Mesendoderm (in vitro differentiated cells): ENCODE measurements around the gene NRIP2.

Source experiments
- DNase-seq: peaks from one replicate; pipeline ENCODE4 v3.0.0; 2013
- H2AK5ac ChIP-seq: 2 replicates; pipeline ENCODE4 v1.6.1; 2013; ENCODE audit warnings: low read length, inconsistent platforms
- H2BK120ac ChIP-seq: 2 replicates; pipeline ENCODE4 v1.6.1; 2013; ENCODE audit warnings: low read depth, mild to moderate bottlenecking, low read length, moderate library complexity, mixed read lengths
- H2BK15ac ChIP-seq: replicated peaks from 2 replicates; pipeline ENCODE4 v1.6.1; 2013; ENCODE audit warnings: low read depth, mild to moderate bottlenecking, moderate library complexity
- H2BK5ac ChIP-seq: 2 replicates; pipeline ENCODE4 v1.6.1; 2013; ENCODE audit warnings: low read length, inconsistent platforms
- H3K18ac ChIP-seq: 2 replicates; pipeline ENCODE4 v1.6.1; 2013; ENCODE audit warnings: mild to moderate bottlenecking, low read length, mixed read lengths
- H3K23ac ChIP-seq: one replicate; pipeline ENCODE4 v1.6.1; 2013; ENCODE audit warnings: low read length
- H3K27ac ChIP-seq: 2 replicates; pipeline ENCODE4 v1.5.1; 2013; ENCODE audit warnings: low read depth, mild to moderate bottlenecking, inconsistent platforms, low read length, moderate library complexity
- H3K27me3 ChIP-seq: 2 replicates; pipeline ENCODE4 v1.6.1; 2013; ENCODE audit warnings: low read length, control low read depth, mild to moderate bottlenecking, inconsistent platforms; ENCODE audit not compliant: insufficient read depth, poor library complexity
- H3K36me3 ChIP-seq: 2 replicates; pipeline ENCODE4 v1.6.1; 2013; ENCODE audit warnings: low read length, inconsistent platforms; ENCODE audit not compliant: control insufficient read depth, insufficient read depth
- H3K4ac ChIP-seq: one replicate; pipeline ENCODE4 v1.6.1; 2013; ENCODE audit warnings: low read depth, mild to moderate bottlenecking, low read length, moderate library complexity
- H3K4me1 ChIP-seq: 2 replicates; pipeline ENCODE4 v1.6.1; 2013; ENCODE audit warnings: low read depth, low read length, inconsistent platforms; ENCODE audit not compliant: control insufficient read depth
- H3K4me2 ChIP-seq: 2 replicates; pipeline ENCODE4 v1.6.1; 2013; ENCODE audit warnings: low read length
- H3K4me3 ChIP-seq: 2 replicates; pipeline ENCODE4 v1.5.1; 2013; ENCODE audit warnings: mild to moderate bottlenecking, low read length
- H3K56ac ChIP-seq: one replicate; pipeline ENCODE4 v1.6.1; 2013; ENCODE audit warnings: low read length
- H3K79me1 ChIP-seq: 2 replicates; pipeline ENCODE4 v1.6.1; 2013; ENCODE audit warnings: low read length, inconsistent platforms
- H3K79me2 ChIP-seq: 2 replicates; pipeline ENCODE4 v1.6.1; 2013; ENCODE audit warnings: mild to moderate bottlenecking, low read length; ENCODE audit not compliant: control insufficient read depth, insufficient read depth
- H3K9ac ChIP-seq: 2 replicates; pipeline ENCODE4 v1.6.1; 2013; ENCODE audit warnings: low read length, inconsistent platforms
- H4K5ac ChIP-seq: one replicate; pipeline ENCODE4 v1.6.1; 2013; ENCODE audit warnings: low read length
- H4K8ac ChIP-seq: one replicate; pipeline ENCODE4 v1.6.1; 2013; ENCODE audit warnings: low read depth, mild to moderate bottlenecking, control low read depth, low read length, moderate library complexity
- WGBS: extraction: QIAGEN DNeasy Blood & Tissue Kit; methylation state at CpG from one replicate; pipeline ENCODE4 v1.1.7; 2013; ENCODE audit warnings: low lambda C conversion rate, missing lambda C conversion rate; ENCODE audit not compliant: insufficient coverage; ENCODE audit errors: extremely low coverage; 5-methylcytosine and 5-hydroxymethylcytosine counted together

The NRIP2 gene

GRCh38 chr12:2775431-2775830, 59.4 kb downstream of the NRIP2 start:
- H3K9ac ChIP-seq: no peak overlapping the region
- no peak overlapping the region for H2BK120ac ChIP-seq
- no peak overlapping the region for H3K4ac ChIP-seq
- no peak overlapping the region for H3K4me2 ChIP-seq
- no peak overlapping the region for H3K27ac ChIP-seq
- H3K4me1 ChIP-seq: no peaks in the 10 kb centered on the region
- no CpG with 5 or more reads among the region's 8 CpGs for WGBS
- H2BK5ac ChIP-seq: no peak overlapping the region
- H3K79me2 ChIP-seq: no peaks in the 10 kb centered on the region
- no peak overlapping the region for H4K8ac ChIP-seq
- H2AK5ac ChIP-seq: no peak overlapping the region
- no peaks in the 10 kb centered on the region for H3K79me1 ChIP-seq
- H3K4me3 ChIP-seq: no peak overlapping the region
- H3K56ac ChIP-seq: no peak overlapping the region
- no peak overlapping the region for H3K23ac ChIP-seq
- no peak overlapping the region for H2BK15ac ChIP-seq
- H3K36me3 ChIP-seq: no peaks in the 10 kb centered on the region
- no peaks in the 10 kb centered on the region for H3K27me3 ChIP-seq
- DNase-seq: no peak
- no peak overlapping the region for H3K18ac ChIP-seq
- no peak overlapping the region for H4K5ac ChIP-seq
